Measurements from ENCODE around the gene COL23A1.
"Not testable (repeated sequence)": the region's sequence is repeated elsewhere in the genome, so short reads cannot be mapped to it uniquely, and the experiment has no call there.

Gene COL23A1

GRCh38 chr5:178207917-178208280, 382.3 kb downstream of the COL23A1 start:
- DNase-seq (ENCODE audit: low read depth) = no peak

GRCh38 chr5:178207183-178207916, 382.8 kb downstream of the COL23A1 start:
- no peak for DNase-seq (ENCODE audit: low read depth)

- no peak for DNase-seq (ENCODE audit: low read depth)
Observed at GRCh38 chr5:178206166-178207101, 383.8 kb downstream of the COL23A1 start.

- DNase-seq (ENCODE audit: low read depth) = no peak
Observed at GRCh38 chr5:178205749-178206047, 384.5 kb downstream of the COL23A1 start.

- DNase-seq (ENCODE audit: low read depth) = peak; percentile 65
Observed at GRCh38 chr5:178204935-178205748, 385.1 kb downstream of the COL23A1 start.

GRCh38 chr5:178204182-178204934, 385.8 kb downstream of the COL23A1 start, which contains the start of gene HNRNPAB:
TSS of gene HNRNPAB (plus strand) at chr5:178204533. CDS start at chr5:178204838, 305 bp downstream.
- peak; percentile 93 for DNase-seq (ENCODE audit: low read depth)

- no peak for DNase-seq (ENCODE audit: low read depth)
Observed at GRCh38 chr5:178203670-178204181, 386.5 kb downstream of the COL23A1 start.

- no peak for DNase-seq (ENCODE audit: low read depth)
Observed at GRCh38 chr5:178202541-178202940, 387.7 kb downstream of the COL23A1 start.

- DNase-seq (ENCODE audit: low read depth) = no peak
Observed at GRCh38 chr5:178201927-178202235, 388.3 kb downstream of the COL23A1 start.

- no peak for DNase-seq (ENCODE audit: low read depth)
Observed at GRCh38 chr5:178201221-178201926, 388.8 kb downstream of the COL23A1 start.

GRCh38 chr5:178199581-178200434, 390.4 kb downstream of the COL23A1 start:
- no peak for DNase-seq (ENCODE audit: low read depth)

- no peak for DNase-seq (ENCODE audit: low read depth)
Observed at GRCh38 chr5:178198706-178199105, 391.5 kb downstream of the COL23A1 start.

- DNase-seq (ENCODE audit: low read depth) = not testable (repeated sequence)
Observed at GRCh38 chr5:178198151-178198550, 392.0 kb downstream of the COL23A1 start.

GRCh38 chr5:178196986-178197385, 393.2 kb downstream of the COL23A1 start:
- no peak for DNase-seq (ENCODE audit: low read depth)

GRCh38 chr5:178196281-178196812, 393.8 kb downstream of the COL23A1 start:
- no peak for DNase-seq (ENCODE audit: low read depth)

GRCh38 chr5:178194026-178194425, 396.2 kb downstream of the COL23A1 start:
- DNase-seq (ENCODE audit: low read depth) = no peak

- no peak for DNase-seq (ENCODE audit: low read depth)
Observed at GRCh38 chr5:178193251-178193809, 396.9 kb downstream of the COL23A1 start.

- DNase-seq (ENCODE audit: low read depth) = no peak
Observed at GRCh38 chr5:178192787-178193186, 397.4 kb downstream of the COL23A1 start.

GRCh38 chr5:178192244-178192643, 397.9 kb downstream of the COL23A1 start:
- DNase-seq (ENCODE audit: low read depth) = no peak

Data from fibroblast of the conjunctiva (primary cell).